HT-29 (cell line): ENCODE data around the gene OR1K1. TPM values are rescaled to one million over a fixed set of nuclear protein-coding genes. Genes with fewer than 3 reads are reported as not detected.

Experiments
- DNase-seq: peaks from one replicate; pipeline ENCODE4 v3.0.0-alpha.2; 2015; ENCODE audit warnings: low spot score
- total RNA-seq: library from RNA; depleted of rRNA; stranded (reverse); fragments of >200 nt; shearing (Covaris generic); gene quantifications from 2 replicates; pipeline ENCODE4 v1.2.3, GENCODE V29; 2014; rRNA removed

The OR1K1 gene, protein sequence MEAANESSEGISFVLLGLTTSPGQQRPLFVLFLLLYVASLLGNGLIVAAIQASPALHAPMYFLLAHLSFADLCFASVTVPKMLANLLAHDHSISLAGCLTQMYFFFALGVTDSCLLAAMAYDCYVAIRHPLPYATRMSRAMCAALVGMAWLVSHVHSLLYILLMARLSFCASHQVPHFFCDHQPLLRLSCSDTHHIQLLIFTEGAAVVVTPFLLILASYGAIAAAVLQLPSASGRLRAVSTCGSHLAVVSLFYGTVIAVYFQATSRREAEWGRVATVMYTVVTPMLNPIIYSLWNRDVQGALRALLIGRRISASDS
- total RNA-seq = not detected in 2 replicates

DNA sequence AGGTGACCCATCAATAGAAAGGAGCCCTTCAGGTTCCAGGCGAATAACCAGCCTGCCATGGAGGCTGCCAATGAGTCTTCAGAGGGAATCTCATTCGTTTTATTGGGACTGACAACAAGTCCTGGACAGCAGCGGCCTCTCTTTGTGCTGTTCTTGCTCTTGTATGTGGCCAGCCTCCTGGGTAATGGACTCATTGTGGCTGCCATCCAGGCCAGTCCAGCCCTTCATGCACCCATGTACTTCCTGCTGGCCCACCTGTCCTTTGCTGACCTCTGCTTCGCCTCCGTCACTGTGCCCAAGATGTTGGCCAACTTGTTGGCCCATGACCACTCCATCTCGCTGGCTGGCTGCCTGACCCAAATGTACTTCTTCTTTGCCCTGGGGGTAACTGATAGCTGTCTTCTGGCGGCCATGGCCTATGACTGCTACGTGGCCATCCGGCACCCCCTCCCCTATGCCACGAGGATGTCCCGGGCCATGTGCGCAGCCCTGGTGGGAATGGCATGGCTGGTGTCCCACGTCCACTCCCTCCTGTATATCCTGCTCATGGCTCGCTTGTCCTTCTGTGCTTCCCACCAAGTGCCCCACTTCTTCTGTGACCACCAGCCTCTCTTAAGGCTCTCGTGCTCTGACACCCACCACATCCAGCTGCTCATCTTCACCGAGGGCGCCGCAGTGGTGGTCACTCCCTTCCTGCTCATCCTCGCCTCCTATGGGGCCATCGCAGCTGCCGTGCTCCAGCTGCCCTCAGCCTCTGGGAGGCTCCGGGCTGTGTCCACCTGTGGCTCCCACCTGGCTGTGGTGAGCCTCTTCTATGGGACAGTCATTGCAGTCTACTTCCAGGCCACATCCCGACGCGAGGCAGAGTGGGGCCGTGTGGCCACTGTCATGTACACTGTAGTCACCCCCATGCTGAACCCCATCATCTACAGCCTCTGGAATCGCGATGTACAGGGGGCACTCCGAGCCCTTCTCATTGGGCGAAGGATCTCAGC, at the start of gene OR1K1:
TSS of gene OR1K1 (plus strand) at position 58 of the 995 bp plus-strand sequence. CDS start at position 58, 0 bp downstream.
- DNase-seq = no peak

DNA sequence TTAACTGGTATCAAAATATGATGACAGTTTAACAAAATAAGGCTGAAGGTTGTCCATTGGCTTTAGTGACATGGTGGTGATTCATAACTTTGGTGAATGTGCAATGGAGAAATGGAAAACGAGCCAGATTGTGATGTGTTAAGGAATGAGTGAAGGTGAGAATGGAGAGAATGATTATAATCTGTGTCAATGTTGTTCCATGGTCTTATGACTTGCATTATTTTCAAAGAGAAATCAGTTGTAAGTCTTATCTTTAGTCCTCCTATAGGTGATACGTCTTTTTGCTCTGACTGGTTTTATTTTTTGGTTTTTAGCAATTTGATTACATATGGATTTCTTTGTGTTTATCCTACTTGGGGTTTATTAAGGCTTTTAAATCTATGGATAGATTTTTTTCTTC, 45.1 kb upstream of the OR1K1 start:
- no peak for DNase-seq

DNA sequence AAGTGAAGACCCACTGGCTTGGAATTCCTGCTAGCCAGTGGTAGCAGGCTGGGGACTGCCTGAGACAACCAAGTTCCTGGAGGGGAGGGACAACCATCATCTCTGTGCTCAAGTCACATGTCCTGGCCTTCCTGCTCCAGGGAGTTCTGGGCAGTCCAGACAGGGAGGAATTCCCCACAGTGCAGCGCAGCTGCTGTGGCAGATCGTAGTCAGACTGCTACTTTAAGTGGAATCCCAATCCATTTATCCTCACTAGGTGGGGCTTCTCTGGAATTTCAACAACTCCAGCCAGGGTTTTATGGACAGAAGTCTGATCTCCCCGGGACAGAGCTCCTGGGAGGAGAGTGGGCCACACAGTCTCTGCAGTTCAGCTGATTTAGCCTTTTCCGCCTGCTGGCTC, 32.1 kb upstream of the OR1K1 start:
- no peak for DNase-seq

DNA sequence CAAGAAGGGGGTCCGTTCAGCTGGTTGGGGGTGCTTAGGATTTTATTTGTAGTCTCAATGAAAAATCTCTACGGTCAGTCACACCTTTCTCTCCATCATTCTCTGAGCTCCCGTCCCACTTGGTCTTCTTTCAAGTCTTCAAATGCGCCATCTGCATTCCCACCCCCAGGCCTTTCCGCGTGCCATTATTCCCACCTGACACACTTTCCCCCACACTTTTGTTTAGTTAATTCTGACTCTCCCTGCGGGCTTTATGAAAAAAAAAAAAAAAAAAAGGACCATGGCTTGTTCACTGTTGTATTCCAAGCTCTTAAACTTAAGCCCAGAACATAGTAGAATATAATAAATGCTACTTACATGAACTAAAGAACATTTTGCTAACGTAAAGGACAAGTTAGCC, 22.9 kb upstream of the OR1K1 start:
- no peak for DNase-seq

DNA sequence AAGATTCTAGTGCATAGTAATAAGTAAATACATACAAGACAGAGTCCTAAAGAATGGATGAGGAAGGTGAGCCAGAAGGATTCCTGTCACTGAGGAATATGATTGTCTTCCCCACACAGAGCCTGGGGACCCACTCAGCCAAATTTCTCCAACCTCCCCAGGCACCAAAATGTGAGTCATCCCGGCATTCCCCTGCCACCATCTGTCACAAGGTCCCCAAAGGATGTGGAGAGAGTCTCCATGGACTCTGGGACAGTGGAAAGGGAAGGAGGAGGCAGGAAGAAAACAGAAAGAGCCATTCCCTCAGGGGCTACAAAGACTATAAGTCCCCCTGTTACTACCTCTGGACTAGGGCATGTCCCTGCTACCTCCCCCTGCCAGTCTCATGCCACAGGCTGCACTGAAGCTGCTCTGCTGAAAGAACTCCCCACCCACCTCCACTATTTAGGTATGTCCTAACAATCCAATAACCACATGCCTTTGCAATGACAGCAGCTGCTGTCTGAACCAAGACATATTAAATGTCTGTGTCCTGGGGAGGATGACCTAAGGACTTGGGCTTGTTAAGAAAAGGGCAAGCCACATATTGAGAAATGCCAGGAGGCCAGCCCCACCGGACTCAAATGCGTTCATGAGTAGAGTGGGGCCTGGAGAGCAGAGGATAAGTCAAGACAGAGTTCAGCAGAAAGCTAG, 21.8 kb upstream of the OR1K1 start:
- DNase-seq = no peak

DNA sequence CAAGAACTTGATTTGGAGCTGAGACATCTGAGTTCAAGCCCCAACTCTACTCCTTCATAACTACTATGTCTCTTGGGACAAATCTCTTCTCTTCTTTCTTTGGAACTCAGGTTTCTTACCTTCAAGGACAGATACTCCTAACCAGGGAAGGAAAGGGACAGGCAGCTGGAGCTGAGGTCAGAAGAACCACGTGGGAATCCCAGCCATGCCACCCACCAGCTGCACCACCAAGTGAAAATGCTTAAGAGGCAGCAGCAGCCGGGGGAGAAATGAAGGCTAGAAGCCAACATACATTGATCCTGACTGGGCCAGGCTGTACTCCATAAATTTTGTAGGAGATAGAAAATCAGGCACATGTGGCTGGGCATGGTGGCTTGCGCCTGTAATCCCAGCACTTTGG, 20.7 kb upstream of the OR1K1 start:
- DNase-seq = no peak

DNA sequence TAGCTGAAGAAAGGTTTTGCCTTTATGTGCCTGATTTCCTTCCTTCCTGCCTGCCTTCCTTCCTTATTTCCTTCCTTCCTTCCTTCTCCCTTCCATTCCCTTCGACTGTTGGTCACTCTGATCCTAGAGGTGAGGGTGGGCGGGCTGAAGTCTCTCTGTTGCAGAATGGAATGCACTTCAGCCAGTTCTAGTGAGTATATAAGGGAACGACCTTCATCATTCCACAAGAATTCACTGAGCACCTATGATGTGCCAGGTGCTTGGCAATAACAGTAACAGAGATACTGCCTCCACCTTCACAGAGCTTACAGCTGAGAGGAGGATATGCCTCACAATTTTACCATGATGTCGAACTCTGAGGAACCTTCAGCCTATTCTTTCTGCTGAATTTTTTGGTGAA, 19.9 kb upstream of the OR1K1 start:
- no peak for DNase-seq

DNA sequence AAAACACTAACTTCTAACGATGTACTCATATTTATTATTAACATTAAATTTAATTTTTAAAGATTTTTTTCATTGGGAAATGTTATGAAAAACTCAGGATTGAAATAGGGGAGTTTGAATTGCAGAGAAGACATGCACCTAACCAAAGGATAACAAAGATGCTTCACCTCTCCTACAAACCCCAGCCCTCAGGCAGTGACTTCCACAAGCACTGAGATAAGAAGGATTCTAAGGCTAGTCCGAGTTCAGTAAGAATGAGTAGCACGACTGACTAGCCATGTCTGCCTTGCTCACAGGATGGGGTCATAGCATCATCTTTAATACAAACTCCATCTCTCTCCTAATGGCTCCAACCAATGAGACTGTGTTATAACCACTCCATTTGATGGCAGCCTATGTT, 18.3 kb upstream of the OR1K1 start:
- no peak for DNase-seq

DNA sequence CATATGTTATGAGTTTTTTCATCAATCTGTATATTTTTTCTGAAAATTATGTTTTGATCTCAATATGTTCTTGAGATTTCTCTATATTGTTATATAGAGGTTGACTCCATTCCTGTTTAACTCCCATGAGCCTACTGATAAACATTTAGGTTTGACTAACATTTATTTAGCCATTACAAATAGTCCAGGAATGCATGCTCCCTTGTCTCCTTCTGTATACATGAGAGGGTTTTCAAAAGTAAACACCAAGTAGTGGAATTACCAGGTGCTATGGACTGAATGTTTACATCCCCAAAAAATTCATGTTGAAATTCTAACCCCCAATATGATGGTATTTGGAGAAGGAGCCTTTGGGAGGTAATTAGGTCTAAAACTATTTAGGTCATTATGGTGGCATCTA, 14.7 kb upstream of the OR1K1 start:
- no peak for DNase-seq

DNA sequence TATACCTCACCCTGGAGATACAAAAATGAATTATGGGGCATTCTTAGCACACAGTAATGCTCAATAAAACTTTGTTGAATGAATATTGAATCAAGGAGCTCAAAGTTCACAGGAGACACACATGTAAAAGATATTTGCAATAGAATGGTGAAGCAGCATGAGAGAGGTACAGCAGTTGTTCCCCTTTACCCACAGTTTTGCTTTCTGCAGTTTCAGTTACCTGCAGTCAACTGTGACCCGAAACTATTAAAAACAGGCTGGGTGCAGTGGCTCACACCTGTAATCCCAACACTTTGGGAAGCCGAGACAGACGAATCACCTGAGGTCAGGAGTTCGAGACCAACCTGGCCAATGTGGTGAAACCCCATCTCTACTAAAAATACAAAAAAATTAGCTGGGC, 13.6 kb upstream of the OR1K1 start:
- DNase-seq = no peak

DNA sequence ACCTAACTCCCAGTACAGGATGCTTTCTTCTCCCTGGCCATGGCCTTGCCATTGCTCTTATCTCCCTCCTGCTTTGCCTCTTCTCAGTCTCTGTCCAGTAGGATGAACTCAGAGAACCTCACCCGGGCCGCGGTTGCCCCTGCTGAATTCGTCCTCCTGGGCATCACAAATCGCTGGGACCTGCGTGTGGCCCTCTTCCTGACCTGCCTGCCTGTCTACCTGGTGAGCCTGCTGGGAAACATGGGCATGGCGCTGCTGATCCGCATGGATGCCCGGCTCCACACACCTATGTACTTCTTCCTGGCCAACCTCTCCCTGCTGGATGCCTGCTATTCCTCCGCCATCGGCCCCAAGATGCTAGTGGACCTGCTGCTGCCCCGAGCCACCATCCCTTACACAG, 11.1 kb upstream of the OR1K1 start, which contains the start of gene OR5C1:
TSS of gene OR5C1 (plus strand) at position 103 of the 400 bp plus-strand sequence. CDS start at position 103, 0 bp downstream.
- DNase-seq = no peak

DNA sequence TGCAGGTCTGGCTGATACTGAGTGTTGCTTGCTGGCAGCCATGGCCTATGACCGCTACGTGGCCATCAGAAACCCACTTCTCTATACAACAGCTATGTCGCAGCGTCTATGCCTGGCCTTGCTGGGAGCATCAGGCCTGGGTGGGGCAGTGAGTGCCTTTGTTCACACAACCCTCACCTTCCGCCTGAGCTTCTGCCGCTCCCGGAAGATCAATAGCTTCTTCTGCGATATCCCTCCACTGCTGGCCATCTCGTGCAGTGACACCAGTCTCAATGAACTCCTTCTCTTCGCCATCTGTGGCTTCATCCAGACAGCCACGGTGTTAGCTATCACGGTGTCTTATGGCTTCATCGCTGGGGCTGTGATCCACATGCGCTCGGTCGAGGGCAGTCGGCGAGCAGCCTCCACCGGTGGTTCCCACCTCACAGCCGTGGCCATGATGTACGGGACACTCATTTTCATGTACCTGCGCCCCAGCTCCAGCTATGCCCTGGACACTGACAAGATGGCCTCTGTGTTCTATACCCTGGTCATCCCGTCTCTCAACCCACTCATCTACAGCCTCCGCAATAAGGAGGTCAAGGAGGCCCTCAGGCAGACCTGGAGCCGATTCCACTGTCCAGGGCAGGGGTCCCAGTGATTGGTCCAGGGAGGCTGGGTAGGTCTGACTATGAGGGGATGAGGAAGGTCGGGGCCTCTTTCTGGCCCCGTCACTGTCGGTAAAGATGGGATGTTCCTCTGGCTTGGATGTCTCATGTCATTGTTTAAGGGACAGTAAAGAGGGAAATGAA, 10.5 kb upstream of the OR1K1 start:
- no peak for DNase-seq

DNA sequence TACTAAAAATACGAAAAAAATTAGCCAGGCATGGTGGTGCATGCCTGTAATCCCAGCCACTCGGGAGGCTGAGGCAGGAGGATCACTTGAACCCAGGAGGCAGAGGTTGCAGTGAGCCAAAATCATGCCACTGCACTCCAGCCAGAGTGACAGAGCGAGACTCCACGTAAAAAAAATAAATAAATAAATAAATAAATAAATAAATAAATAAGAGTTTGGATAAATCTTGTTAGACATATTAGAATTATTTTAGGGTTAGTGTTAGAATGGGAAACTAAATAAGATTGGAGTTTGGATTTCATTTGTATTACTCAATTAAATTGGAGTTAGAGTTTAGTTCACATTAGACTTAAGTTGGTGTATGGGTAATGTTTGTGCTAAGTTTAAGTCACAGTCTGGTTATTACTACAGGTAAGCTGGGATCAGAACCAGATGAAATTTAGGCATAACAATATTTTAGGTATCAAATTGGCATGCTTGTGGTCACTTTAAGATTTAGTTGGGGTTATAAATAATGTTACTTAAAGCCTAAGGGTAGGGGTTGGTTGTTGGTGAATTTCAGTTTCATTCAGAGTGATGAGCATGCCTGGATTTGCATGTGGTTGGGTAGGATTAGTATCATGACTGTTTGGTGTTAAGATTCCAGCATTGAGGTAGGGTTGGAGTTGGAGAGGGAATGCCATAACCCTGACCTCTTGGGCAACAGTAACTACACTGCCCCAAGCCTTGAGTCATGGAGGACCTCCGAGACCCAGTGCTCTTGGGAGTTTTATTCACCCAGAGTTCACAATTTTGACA, 7.9 kb upstream of the OR1K1 start:
- no peak for DNase-seq

DNA sequence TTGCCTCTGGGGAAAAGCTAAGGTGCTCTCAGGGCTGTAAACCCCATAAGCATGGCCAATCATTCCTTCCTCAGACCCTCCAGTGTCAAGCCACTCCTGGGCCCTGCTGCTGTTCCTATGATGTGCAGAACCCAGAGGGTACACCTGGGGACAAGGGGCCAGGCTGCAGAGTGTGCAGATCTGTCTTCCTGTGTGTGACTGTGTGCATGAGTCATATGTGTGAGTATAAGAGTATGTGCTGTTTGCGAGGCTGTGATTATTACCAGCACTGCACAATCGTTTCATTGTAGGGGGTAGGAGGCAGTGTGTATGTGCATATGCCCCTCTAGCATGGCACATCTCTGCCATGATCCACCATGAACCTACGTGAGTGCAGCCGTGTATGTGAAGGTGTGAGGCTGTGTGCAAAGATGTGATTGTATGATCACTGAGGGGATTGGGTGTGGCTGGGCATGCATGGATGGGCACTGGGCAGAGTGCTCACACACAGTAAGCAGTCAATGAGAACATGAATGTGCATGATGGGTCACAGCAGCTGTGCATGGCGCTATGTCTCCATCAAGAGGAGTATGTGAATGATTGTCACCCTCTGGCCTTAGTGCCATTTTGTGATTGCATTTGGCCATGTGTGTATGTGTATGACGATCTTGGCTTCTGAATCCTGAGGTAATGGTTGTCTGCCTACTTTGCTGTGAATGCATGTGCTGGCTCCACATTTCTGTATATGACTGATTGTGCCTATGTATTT, 2.4 kb upstream of the OR1K1 start:
- DNase-seq = no peak

DNA sequence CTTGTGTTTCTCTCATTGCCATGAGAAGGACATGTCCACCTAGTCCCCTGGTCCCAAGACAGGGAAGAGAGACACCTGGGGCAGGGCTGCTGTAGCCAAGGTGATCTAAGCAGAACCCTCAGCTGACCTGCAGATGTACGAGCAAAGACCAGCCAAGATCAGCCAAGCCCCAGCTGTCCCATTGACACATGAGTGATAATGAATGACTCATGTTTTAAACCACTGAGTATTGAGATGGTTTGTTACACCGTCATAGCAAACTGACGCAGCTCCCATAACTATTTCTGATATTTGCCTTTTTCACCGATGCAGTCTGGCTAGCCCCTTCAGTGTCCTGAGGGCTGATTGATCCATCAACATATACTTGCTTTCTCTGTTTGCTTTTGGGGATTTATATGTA, 6.7 kb downstream of the OR1K1 start:
- no peak for DNase-seq

DNA sequence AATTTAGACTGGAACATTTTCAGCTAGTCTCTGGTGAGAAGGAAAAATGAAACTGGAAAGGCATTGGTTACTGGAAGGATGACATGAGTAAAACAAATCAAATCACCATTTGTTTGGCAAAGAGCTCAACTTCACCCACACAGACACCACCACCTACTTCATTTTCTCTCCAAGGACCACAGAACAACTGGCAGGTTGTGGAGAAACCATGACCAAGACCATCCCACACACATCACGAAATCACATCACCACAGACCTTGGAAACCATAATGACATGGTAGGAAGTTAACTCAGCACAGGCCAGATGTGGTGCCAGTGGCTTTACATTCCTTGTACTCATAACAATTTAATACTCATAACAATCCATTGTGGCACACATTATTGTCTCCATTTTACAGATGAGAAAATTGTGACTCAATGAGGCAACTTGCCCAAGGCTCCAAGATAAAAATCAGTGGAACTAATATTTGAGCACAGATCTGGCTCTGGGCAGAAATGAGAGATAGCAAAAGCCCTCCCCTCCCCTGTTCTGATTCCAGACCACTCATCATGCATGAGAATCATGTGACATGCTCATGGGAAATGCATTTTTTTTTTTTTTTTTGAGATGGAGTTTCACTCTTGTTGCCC, 7.5 kb downstream of the OR1K1 start:
- no peak for DNase-seq

DNA sequence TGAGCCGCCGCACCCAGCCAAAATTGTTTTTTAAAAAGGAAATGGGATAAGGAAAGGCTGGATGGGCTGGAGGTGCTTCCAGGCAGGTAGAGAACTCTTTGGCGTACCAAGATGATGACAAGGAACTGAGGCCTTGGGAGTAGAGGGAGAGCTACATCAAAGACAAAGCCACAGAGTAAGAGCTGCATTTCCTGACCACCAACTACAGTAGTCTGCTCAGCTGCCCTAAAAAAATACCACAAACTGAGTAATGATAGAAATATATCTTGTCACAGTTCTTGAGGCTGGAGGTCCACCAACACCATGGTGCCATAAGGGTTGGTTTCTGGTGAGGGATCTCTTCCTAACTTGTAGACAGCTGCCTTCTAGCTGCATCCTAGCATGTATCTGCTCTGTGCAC, 8.2 kb downstream of the OR1K1 start:
- no peak for DNase-seq

DNA sequence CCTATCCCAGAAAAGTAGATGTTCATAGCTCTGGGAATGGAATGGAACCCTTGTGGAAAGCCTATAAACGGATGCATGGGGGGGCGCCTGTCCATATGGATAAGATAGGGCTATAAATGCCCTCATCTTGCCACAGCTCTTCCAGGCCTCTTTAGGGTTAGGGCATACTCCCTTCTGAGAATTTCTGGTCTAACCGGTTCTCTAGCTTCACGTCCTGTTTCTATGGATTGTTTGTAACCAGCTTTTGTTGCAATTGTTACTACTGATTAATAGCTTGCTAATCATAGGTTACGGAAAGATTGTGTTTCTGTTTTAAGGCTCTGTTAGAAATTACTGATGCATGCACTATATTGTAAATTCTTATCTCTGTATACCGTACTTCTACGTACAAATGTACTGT, 9.3 kb downstream of the OR1K1 start:
- DNase-seq = peak; percentile 54

DNA sequence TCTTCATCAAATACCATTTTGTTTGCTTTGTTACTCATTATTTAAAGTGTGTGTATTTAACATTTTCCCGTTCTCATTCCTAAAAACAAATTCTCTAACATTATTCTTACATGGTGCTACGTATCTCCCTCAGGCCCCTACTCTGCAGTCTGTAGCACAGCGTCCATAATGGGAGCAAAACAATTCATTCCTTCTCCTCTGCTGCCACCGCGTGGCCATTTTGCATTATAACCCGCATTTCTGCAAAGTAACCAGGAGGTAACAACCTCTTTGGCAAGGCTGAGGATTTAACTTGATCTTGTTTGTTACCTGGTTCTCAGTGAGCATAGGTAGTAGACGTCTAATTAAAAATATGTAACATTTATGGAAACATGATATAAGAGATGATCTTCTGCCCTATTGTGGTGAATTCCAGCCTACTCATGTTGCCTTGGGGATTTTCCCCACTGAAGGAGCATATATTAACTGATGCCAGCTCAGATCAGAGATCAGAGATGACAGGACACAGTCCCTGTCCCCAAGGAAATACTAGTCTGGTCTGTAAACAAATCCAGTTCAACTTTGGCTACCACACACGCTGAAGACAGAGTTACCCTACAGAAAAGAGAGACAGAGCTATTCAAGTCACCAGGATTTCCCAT, 10.5 kb downstream of the OR1K1 start:
- peak; percentile 96 for DNase-seq
